ENCODE data around the gene LYZL1.

DNA sequence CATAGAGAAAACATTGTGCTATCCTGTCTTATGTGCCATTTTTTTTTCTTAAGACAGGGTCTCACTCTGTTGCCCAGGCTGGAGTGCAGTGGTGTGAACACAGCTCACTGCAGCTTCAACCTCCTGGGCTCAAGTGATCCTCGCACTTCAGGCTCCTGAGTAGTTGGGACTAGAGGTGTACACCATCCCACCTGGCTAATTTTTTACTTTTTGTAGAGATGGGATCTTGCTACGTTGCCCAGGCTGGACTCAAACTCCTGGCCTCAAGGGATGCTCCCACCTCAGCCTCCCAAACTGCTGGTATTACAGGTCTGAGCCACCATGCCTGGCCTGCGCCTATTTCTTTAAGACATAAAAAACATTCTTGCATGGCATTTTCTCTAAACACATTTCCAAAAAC, 20.6 kb downstream of the LYZL1 start:
- TF ChIP-seq TAF1 (IDR thresholded peaks at IDR 0.05; ENCODE audit: borderline replicate concordance, insufficient read depth, low read length) (no peak), SIN3A (IDR thresholded peaks at IDR 0.05; ENCODE audit: borderline replicate concordance, insufficient read depth, low read length) (no peak)
- TF ChIP-seq, protein P1, sequence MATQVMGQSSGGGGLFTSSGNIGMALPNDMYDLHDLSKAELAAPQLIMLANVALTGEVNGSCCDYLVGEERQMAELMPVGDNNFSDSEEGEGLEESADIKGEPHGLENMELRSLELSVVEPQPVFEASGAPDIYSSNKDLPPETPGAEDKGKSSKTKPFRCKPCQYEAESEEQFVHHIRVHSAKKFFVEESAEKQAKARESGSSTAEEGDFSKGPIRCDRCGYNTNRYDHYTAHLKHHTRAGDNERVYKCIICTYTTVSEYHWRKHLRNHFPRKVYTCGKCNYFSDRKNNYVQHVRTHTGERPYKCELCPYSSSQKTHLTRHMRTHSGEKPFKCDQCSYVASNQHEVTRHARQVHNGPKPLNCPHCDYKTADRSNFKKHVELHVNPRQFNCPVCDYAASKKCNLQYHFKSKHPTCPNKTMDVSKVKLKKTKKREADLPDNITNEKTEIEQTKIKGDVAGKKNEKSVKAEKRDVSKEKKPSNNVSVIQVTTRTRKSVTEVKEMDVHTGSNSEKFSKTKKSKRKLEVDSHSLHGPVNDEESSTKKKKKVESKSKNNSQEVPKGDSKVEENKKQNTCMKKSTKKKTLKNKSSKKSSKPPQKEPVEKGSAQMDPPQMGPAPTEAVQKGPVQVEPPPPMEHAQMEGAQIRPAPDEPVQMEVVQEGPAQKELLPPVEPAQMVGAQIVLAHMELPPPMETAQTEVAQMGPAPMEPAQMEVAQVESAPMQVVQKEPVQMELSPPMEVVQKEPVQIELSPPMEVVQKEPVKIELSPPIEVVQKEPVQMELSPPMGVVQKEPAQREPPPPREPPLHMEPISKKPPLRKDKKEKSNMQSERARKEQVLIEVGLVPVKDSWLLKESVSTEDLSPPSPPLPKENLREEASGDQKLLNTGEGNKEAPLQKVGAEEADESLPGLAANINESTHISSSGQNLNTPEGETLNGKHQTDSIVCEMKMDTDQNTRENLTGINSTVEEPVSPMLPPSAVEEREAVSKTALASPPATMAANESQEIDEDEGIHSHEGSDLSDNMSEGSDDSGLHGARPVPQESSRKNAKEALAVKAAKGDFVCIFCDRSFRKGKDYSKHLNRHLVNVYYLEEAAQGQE (IDR thresholded peaks at IDR 0.05; ENCODE audit: insufficient read depth in 1 of 2, low read depth in 2 of 2, low read length in 2 of 2) = no peak

Data from PFSK-1 (cell line).